ENCODE results near the gene PTPA.

PTPA gene

DNA sequence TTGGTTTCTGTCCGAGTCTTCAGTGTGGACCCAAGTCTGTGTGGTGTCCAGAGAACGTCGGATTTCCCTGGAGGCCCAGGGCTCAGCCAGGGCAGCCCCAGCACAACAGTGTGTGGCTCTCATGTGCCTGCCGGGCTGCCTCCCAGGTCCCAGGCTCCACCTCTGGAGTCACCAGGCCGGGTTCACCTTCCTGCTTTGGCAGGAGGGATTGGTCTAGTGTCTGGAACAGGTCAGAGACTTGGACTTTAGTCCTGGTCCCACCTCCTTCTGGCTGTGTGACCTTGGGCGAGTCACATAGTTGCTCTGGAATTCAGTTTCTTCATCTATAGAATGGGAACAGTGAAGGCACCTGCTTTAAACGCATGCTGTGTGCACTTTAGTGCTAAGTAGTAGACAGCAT lies 27.1 kb upstream of the PTPA start:
- no peak for DNase-seq

- no peak for DNase-seq
These were observed 22.0 kb upstream of the PTPA start for GRCh38 chr9:129089246-129089645.

DNA sequence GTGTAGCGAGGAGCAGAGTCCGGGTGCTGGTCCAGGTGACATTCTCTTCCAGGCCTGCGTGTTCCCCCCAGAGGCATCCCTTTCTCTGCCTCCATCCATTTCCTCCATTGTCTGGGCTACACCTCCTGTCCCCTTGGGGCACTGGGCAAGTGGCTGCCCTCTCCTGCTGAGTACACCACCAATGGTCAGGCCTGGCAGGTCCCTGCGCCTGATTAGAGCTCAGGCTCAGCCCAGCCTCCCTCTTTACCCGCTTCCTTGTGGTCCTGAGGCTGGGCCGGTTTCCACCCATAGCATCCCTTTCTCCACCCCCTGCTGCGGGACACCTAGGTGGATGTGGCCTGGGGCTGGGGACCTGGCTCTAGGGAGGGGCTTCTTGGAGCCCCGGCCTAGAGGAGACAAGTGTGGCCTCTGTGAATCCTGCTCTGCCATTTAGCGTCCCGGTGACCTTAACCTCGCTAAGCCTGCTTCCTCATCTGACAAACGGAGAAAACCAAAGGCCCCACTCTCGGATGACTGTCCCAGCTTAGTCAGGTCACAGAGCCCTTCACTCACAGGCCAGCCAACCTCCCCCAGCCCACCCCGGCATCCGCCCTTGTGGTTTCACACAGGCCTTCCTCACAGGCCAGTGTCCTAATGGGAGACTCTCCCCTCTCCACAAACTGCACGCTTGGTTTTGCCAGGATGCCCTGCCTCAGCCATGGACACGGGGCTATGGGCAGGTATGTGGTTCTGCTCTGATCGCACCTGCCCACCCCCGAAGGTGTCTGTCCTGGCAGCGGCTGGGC lies 17.4 kb upstream of the PTPA start:
- DNase-seq: no peak

GRCh38 chr9:129094387-129095169 lies 16.6 kb upstream of the PTPA start:
- DNase-seq: no peak

DNA sequence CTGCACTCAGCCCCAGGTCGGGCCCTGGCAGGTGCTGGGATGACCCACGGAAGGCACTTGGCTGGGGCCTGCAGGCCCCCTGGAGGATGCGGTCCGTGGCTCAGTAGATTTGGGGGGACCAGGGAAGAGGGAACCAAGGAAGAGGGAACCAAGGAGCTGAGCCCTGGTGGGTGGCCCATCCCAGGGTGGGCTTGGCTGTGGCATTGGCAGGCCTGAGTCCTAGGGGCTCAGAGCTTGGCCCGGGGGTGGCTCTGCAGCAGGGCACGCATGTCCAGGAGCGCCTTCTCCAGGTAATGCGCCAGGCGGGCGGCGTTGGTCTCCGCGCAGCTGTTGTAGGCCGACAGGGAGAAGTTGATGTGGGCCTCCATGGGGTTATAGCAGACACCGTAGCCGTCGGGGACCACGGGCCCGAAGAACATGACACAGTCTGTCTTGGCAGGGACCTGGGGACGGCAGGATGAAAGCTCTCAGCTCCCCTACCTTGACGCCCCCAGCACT lies 16.0 kb upstream of the PTPA start:
- no peak for DNase-seq

GRCh38 chr9:129095908-129096307 lies 15.3 kb upstream of the PTPA start:
- no peak for DNase-seq

GRCh38 chr9:129097671-129098306 lies 13.4 kb upstream of the PTPA start:
- no peak for DNase-seq

DNA sequence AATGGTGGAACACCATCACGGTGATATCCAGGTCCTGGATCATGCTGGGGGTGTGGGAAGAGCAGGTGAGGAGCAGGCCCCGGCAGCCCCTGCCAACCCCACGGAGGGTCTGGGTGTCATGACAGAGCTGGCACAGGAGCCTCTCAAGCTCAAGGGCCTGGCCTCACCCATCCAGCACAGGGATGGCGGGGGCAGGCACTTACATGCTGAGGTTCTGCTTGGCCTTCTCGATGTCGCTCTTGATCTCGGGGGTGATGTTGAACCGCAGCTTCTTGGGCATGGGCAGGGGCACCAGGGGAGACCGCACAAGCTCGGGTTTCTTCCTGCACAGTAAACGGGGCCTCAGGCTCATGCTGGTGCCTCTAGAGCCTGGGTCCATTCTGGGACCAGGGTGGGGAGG lies 12.9 kb upstream of the PTPA start:
- no peak for DNase-seq

GRCh38 chr9:129100383-129101169 lies 10.6 kb upstream of the PTPA start:
- no peak for DNase-seq

GRCh38 chr9:129101279-129101678 lies 9.9 kb upstream of the PTPA start:
- DNase-seq: no peak

DNA sequence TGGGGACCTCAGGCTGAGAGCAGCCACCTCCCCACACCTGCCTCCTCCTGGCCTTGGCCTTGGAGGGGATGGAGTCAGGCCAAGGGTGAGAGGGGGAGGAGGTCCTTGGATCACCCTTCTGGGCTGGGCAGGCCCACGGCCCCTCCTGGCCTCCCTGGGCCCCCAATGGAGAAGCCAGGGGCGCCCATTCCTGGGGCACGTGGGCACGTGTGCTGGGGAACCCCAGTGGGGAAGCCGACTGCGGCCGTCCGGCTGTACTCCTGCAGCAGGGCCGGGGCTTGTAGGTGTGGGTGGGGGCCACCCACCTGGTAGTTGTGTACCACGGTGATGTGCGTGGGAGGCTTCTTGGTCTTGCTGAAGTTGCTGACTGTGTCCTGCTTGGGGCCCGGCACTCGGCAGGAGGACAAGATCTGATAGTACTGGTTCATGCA lies 9.1 kb upstream of the PTPA start:
- no peak for DNase-seq

DNA sequence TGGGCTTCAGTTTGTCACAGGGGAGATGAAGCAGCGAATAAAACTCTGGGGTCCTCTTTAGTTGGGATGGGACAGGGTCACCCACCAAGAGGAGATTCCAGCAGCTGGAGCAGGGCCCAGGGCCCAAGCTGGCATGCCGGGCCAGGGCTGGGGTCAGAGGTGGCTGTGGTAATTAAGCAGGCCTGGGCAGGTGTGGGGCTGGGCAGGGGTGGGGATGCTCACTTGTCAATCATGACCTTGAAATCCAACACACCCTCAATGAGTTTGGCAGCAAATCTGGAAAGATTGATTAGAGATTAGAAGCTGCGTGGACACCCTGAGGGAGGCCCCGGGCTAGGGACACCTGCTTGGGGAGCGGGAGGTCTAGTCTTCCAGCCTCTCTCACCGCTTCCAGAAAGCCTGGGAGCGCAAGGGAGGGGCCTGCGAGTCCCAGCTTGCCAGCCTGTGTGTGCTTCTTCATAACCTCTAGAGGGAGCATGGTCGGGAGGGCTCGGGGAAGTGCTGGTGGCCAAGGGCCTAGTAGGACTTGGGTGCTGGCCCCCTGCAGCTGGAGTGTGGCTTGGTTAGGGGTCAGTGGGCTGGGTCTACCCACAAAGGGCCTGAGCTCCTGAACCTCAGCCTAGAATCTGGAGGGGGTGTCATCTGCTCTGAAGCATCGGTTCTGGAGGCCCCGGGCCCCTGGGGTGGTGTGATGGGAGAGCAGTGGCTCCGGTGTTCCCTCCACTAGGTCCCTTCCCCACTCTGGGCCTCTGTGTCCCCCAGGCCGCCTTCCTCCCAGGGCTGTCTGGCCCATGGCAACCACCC lies 8.2 kb upstream of the PTPA start:
- DNase-seq: peak in 1 of 2 experiments; percentile 71

DNA sequence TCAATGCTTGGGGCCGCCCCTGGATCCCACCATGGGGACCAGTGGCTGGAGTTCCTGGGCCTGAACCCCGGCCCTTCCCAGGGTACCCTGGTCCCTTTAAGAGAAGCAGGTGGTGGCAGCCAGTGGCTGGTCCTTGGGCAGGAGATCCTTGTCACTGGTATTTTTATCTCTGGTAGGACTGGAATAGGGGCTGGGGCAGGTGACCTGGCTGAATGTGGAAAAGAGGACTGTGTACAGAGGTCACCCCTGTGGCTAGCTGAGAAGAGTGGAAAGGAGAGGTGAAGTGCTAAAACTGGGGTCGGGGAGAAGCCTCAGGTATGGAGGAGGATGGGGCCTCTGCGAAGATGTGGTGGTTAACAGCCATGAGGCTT lies 7.6 kb upstream of the PTPA start:
- no peak for DNase-seq

GRCh38 chr9:129104051-129104450 lies 7.2 kb upstream of the PTPA start:
- no peak for DNase-seq

- no peak for DNase-seq
These were observed 5.1 kb upstream of the PTPA start for GRCh38 chr9:129105857-129106694.

DNA sequence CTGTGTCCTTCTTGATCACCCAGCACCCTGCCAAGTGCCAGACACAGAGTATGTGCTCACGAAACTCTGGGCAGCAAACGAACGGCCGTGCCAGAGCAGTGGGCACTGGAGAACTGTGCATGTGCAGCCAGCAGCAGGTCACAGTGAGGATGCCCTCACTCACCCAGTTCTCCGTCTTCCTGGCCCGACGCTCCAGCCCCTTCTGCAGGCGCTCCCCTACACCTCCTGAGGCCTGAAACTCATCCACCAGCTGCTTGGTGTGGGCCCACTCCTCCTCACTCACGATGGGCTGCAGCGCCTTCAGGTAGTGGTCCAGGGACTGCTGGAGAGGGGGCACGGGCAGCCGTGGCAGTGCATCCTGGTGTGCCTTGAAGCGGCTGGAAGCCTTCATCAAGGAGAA lies 3.6 kb upstream of the PTPA start:
- no peak for DNase-seq

- no peak for DNase-seq
These were observed 3.0 kb upstream of the PTPA start for GRCh38 chr9:129108083-129108804.

- no peak for DNase-seq
These were observed 2.2 kb upstream of the PTPA start for GRCh38 chr9:129108805-129109536.

GRCh38 chr9:129109537-129109903 lies 1.7 kb upstream of the PTPA start:
- peak in 1 of 2 experiments; percentile 11 for DNase-seq

Measured in NCI-H526 (cell line).